Measurements from ENCODE around the gene SLC9A8. TPM values are rescaled to one million over a fixed set of nuclear protein-coding genes. Genes with fewer than 3 reads are reported as not detected.

The SLC9A8 gene
- total and polyA plus RNA-seq, 2 of the 4 experiments (the other 2 are of a cell fraction): 4.1 to 5.0 TPM

DNA sequence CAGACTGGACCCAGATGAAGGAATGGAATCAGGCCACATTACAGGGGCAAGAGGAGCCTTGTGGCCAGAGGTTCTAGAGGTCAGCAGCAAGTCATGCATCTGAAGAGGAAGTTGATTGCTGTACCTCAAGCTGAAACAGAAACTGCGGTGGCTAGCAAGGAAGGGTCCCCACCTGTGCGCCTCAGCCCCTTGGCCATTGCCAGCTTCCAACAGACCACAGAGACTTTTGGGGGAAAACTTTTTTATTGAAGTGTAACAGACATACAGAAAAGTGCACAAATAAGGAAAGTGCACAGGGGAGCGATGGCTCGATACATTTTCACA is 26.8 kb upstream of the SLC9A8 start:
- no peaks in the 10 kb centered on the region for H4K20me1 ChIP-seq (ENCODE audit: insufficient read depth, low read length)

More for the DNA sequence above, 26.8 kb upstream of the SLC9A8 start:
- no peak overlapping the region for H3K27ac ChIP-seq (ENCODE audit: insufficient read depth, low read length)
- H3K9me3 ChIP-seq (ENCODE audit: control insufficient read depth, insufficient read depth, low read length): no peaks in the 10 kb centered on the region
- H3K4me3 ChIP-seq (ENCODE audit: insufficient read depth, low read depth, low read length): no peak overlapping the region
- H3K79me1 ChIP-seq (ENCODE audit: low read depth in 1 of 2, low read length in 2 of 2): no peaks in the 10 kb centered on the region
- H3K27me3 ChIP-seq (ENCODE audit: control insufficient read depth, insufficient read depth, low read length): peaks cover 1% of the 10 kb centered on the region; the same call in 1 of the 2 replicates
- no peak for ATAC-seq (ENCODE audit: low read depth)
- H2AK5ac ChIP-seq (ENCODE audit: low read depth, low read length): no peak overlapping the region
- intact Hi-C loops (cut with micrococcal nuclease): no loop called here
- H3K4me2 ChIP-seq (ENCODE audit: low read depth, low read length): no peak overlapping the region
- dilution Hi-C loops (cut with HindIII; ENCODE audit: low sequenced_read_pairs, unreplicated experiment): no loop called here
- no peak overlapping the region for H2BK120ac ChIP-seq (ENCODE audit: low read depth, low read length)
- no peak overlapping the region for H3K4ac ChIP-seq (ENCODE audit: low read depth, low read length)
- peaks cover 9% of the 10 kb centered on the region for H3K4me1 ChIP-seq (ENCODE audit: control insufficient read depth, insufficient read depth, low read length)
- no peak overlapping the region for H4K8ac ChIP-seq (ENCODE audit: low read depth in 2 of 2, low read length in 2 of 2)
- H3K9me1 ChIP-seq (ENCODE audit: insufficient read depth, low read length): peaks cover 8% of the 10 kb centered on the region; the same call in 1 of the 2 replicates
- H3K56ac ChIP-seq (ENCODE audit: extremely low read depth, insufficient read depth, low read length): no peak overlapping the region
- in situ Hi-C loops (cut with MboI; ENCODE audit: low sequenced_read_pairs): no loop called here
- no peak overlapping the region for H4K5ac ChIP-seq (ENCODE audit: low read depth, low read length)
- H3K18ac ChIP-seq (ENCODE audit: low read depth, low read length): no peak overlapping the region
- no peak overlapping the region for H3K23ac ChIP-seq (ENCODE audit: low read depth, low read length)
- no peak overlapping the region for H4K91ac ChIP-seq (ENCODE audit: insufficient read depth, low read depth, low read length)
- no CpG with 5 or more reads among the region's 4 CpGs for WGBS, 2 experiments (ENCODE audit: extremely low coverage in 2 of 2, insufficient read length in 1 of 2)
- no peak overlapping the region; the same call in 2 of the 3 replicates for H2BK15ac ChIP-seq (ENCODE audit: low read depth, low read length)
- H3K14ac ChIP-seq (replicated peaks; ENCODE audit: low read depth, low read length): no peak overlapping the region
- no peak overlapping the region for H2BK20ac ChIP-seq (ENCODE audit: low read depth, low read length)
- H3K36me3 ChIP-seq (ENCODE audit: control insufficient read depth, insufficient read depth, low read length): no peaks in the 10 kb centered on the region
- no peak overlapping the region for H2AFZ ChIP-seq (replicated peaks; ENCODE audit: low read length, poor library complexity)
- H3K9ac ChIP-seq (ENCODE audit: low read depth, low read length): no peak overlapping the region
- ChIA-PET CTCF (no interaction called here), POLR2A (ENCODE audit: unreplicated experiment) (no interaction called here)
- H2AK9ac ChIP-seq (replicated peaks; ENCODE audit: low read depth, low read length, poor library complexity): no peak overlapping the region
- no peak for DNase-seq
- no TSS peak for BruUV-seq (replicated peaks)
- no peak overlapping the region for H2BK5ac ChIP-seq (ENCODE audit: low read depth, low read length, poor library complexity, severe bottlenecking)
- TF ChIP-seq, protein P1, sequence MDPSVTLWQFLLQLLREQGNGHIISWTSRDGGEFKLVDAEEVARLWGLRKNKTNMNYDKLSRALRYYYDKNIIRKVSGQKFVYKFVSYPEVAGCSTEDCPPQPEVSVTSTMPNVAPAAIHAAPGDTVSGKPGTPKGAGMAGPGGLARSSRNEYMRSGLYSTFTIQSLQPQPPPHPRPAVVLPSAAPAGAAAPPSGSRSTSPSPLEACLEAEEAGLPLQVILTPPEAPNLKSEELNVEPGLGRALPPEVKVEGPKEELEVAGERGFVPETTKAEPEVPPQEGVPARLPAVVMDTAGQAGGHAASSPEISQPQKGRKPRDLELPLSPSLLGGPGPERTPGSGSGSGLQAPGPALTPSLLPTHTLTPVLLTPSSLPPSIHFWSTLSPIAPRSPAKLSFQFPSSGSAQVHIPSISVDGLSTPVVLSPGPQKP (IDR thresholded peaks at IDR 0.05; ENCODE audit: borderline replicate concordance, low read depth, low read length): no peak
- TF ChIP-seq, protein P2, sequence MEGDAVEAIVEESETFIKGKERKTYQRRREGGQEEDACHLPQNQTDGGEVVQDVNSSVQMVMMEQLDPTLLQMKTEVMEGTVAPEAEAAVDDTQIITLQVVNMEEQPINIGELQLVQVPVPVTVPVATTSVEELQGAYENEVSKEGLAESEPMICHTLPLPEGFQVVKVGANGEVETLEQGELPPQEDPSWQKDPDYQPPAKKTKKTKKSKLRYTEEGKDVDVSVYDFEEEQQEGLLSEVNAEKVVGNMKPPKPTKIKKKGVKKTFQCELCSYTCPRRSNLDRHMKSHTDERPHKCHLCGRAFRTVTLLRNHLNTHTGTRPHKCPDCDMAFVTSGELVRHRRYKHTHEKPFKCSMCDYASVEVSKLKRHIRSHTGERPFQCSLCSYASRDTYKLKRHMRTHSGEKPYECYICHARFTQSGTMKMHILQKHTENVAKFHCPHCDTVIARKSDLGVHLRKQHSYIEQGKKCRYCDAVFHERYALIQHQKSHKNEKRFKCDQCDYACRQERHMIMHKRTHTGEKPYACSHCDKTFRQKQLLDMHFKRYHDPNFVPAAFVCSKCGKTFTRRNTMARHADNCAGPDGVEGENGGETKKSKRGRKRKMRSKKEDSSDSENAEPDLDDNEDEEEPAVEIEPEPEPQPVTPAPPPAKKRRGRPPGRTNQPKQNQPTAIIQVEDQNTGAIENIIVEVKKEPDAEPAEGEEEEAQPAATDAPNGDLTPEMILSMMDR (conservative IDR thresholded peaks at IDR 0.05; ENCODE audit: low read depth, low read length): no peak
- no peak for TF ChIP-seq RCOR1 (IDR thresholded peaks at IDR 0.05; ENCODE audit: insufficient replicate concordance, low read length)
- TF ChIP-seq MAZ (IDR thresholded peaks at IDR 0.05; ENCODE audit: borderline replicate concordance, low read depth, low read length): no peak
- no peak for TF ChIP-seq BHLHE40 (IDR thresholded peaks at IDR 0.05; ENCODE audit: low read depth, low read length)
- TF ChIP-seq SMC3 (IDR thresholded peaks at IDR 0.05; ENCODE audit: low read depth, low read length): no peak
- no peak for TF ChIP-seq POLR2A (IDR thresholded peaks at IDR 0.05; ENCODE audit: low read depth, low read length)
- no peak for TF ChIP-seq NFE2L2 (IDR thresholded peaks at IDR 0.05; ENCODE audit: low read depth, low read length)
- TF ChIP-seq RFX5 (IDR thresholded peaks at IDR 0.05; ENCODE audit: low read depth, low read length): no peak
- no peak for TF ChIP-seq RAD21 (IDR thresholded peaks at IDR 0.05; ENCODE audit: low read length)
- TF ChIP-seq, protein P3, sequence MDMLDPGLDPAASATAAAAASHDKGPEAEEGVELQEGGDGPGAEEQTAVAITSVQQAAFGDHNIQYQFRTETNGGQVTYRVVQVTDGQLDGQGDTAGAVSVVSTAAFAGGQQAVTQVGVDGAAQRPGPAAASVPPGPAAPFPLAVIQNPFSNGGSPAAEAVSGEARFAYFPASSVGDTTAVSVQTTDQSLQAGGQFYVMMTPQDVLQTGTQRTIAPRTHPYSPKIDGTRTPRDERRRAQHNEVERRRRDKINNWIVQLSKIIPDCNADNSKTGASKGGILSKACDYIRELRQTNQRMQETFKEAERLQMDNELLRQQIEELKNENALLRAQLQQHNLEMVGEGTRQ (IDR thresholded peaks at IDR 0.05; ENCODE audit: low read depth, low read length): no peak
